Colonic mucosa (tissue), 4 donors: ENCODE data around the gene LAIR2. TPM values are rescaled to one million over a fixed set of nuclear protein-coding genes. Genes with fewer than 3 reads are reported as not detected.

ENCODE experiments used
- DNase-seq: peaks from one replicate; pipeline ENCODE4 v3.0.0-alpha.2; 2020
- H3K27ac ChIP-seq: fragments of 200-600 bp; one replicate; pipeline ENCODE4 v1.8.0; 2021
- H3K27me3 ChIP-seq: fragments of 200-600 bp; one replicate; pipeline ENCODE4 v1.8.0; 2021
- H3K36me3 ChIP-seq: fragments of 200-600 bp; one replicate; pipeline ENCODE4 v1.8.0; 2021
- H3K4me1 ChIP-seq: fragments of 200-600 bp; one replicate; pipeline ENCODE4 v1.8.0; 2021; ENCODE audit warnings: mild to moderate bottlenecking
- H3K4me3 ChIP-seq: fragments of 200-600 bp; one replicate; pipeline ENCODE4 v1.8.0; 2021
- H3K9ac ChIP-seq, 2 donors: one replicate each; pipeline ENCODE4 v1.7.0; 2013; ENCODE audit warnings: control low read depth in 2 of 2, low read depth in 2 of 2, low read length in 2 of 2
- H3K9me3 ChIP-seq: fragments of 200-600 bp; one replicate; pipeline ENCODE4 v1.8.0; 2021
- CTCF ChIP-seq: fragments of 200-600 bp; IDR thresholded peaks from one replicate; pipeline ENCODE4 v1.8.0; 2022; ENCODE audit warnings: antibody characterized with exemption, mild to moderate bottlenecking
- intact Hi-C: fragments of 100-400 bp; cut with DNase I; formaldehyde crosslinking; loops from one replicate; pipeline ENCODE4 v1.14.1; 2022
- total RNA-seq, 2 donors: library from RNA; stranded (reverse); fragmentation: NEBNext Ultra II Directional in 1 of 2; extraction: Animal tissue kit (Norgen Biotek cat#: 25700) in 1 of 2; gene quantifications; one replicate each; pipeline ENCODE4 v1.2.1, GENCODE V29; 2021
- donor health status: healthy.
- donor health status: DM: no; HTN: no; CAD: no.
- donor health status: DM: no; HTN: no; CAD: no.

LAIR2 gene
- total RNA-seq, 2 donors from 2014 or later: 0.37 TPM; not detected in 1

GRCh38 chr19:54525636-54526035 is 23.0 kb downstream of the LAIR2 start:
- Histone ChIP-seq H3K9me3 (no peaks in the 10 kb centered on the region), H3K4me1 (no peaks in the 10 kb centered on the region), H3K36me3 (no peaks in the 10 kb centered on the region), H3K9ac (no peak overlapping the region), H3K4me3 (no peak overlapping the region), H3K27me3 (no peaks in the 10 kb centered on the region), H3K27ac (no peak overlapping the region)
- no peak for TF ChIP-seq CTCF
- intact Hi-C loops: no loop called here
- no peak for DNase-seq

- no peaks in the 10 kb centered on the region for H3K9me3 ChIP-seq
Measured at GRCh38 chr19:54526972-54527371, 24.3 kb downstream of the LAIR2 start.

GRCh38 chr19:54530866-54531265 is 28.2 kb downstream of the LAIR2 start:
- Histone ChIP-seq H3K27ac (no peak overlapping the region), H3K36me3 (no peaks in the 10 kb centered on the region), H3K9ac (no peak overlapping the region), H3K9me3 (no peaks in the 10 kb centered on the region), H3K4me1 (no peaks in the 10 kb centered on the region), H3K4me3 (no peak overlapping the region), H3K27me3 (no peaks in the 10 kb centered on the region)
- TF ChIP-seq CTCF: no peak
- no peak for DNase-seq
- intact Hi-C loops: no loop called here

More at GRCh38 chr19:54526972-54527371, 24.3 kb downstream of the LAIR2 start:
- DNase-seq: no peak
- H3K36me3 ChIP-seq: no peaks in the 10 kb centered on the region
- no peaks in the 10 kb centered on the region for H3K4me1 ChIP-seq
- intact Hi-C loops: no loop called here
- TF ChIP-seq CTCF: no peak
- H3K4me3 ChIP-seq: no peak overlapping the region
- H3K27me3 ChIP-seq: no peaks in the 10 kb centered on the region
- no peak overlapping the region for H3K9ac ChIP-seq
- no peak overlapping the region for H3K27ac ChIP-seq

- Histone ChIP-seq H3K27ac (no peak overlapping the region), H3K4me1 (no peaks in the 10 kb centered on the region), H3K36me3 (no peaks in the 10 kb centered on the region), H3K9ac (no peak overlapping the region), H3K27me3 (no peaks in the 10 kb centered on the region), H3K9me3 (no peaks in the 10 kb centered on the region), H3K4me3 (no peak overlapping the region)
- intact Hi-C loops: no loop called here
- no peak for DNase-seq
- TF ChIP-seq CTCF: no peak
Measured at GRCh38 chr19:54532528-54532927, 29.9 kb downstream of the LAIR2 start.

GRCh38 chr19:54533476-54533875 is 30.8 kb downstream of the LAIR2 start:
- Histone ChIP-seq H3K9me3 (no peaks in the 10 kb centered on the region), H3K27ac (no peak overlapping the region), H3K9ac (no peak overlapping the region), H3K27me3 (no peaks in the 10 kb centered on the region), H3K36me3 (no peaks in the 10 kb centered on the region), H3K4me1 (no peaks in the 10 kb centered on the region), H3K4me3 (no peak overlapping the region)
- TF ChIP-seq CTCF: no peak
- intact Hi-C loops: no loop called here
- no peak for DNase-seq

- no peak for DNase-seq
Measured at GRCh38 chr19:54534156-54534555, 31.5 kb downstream of the LAIR2 start.

More at GRCh38 chr19:54534156-54534555, 31.5 kb downstream of the LAIR2 start:
- Histone ChIP-seq H3K27ac (no peak overlapping the region), H3K4me1 (no peaks in the 10 kb centered on the region), H3K27me3 (no peaks in the 10 kb centered on the region), H3K4me3 (no peak overlapping the region), H3K36me3 (no peaks in the 10 kb centered on the region), H3K9me3 (no peaks in the 10 kb centered on the region), H3K9ac (no peak overlapping the region)
- intact Hi-C loops: no loop called here
- no peak for TF ChIP-seq CTCF
